WTC11 (cell line): ENCODE measurements around the gene MTA3.

Experiments
- CBFB ChIP-seq: sonication (generic); formaldehyde crosslinking; IDR thresholded peaks from 2 replicates; pipeline ENCODE4 v1.8.1; 2022; ENCODE audit warnings: mild to moderate bottlenecking, low read depth, missing genetic modification reagents
- CREB1 ChIP-seq: sonication (generic); formaldehyde crosslinking; IDR thresholded peaks from 2 replicates; pipeline ENCODE4 v1.8.0; 2023; ENCODE audit warnings: mild to moderate bottlenecking, missing genetic modification reagents
- ESRRA ChIP-seq: sonication (generic); formaldehyde crosslinking; IDR thresholded peaks from 2 replicates; pipeline ENCODE4 v1.8.1; 2022; ENCODE audit warnings: mild to moderate bottlenecking, missing genetic modification reagents, borderline replicate concordance
- NFE2L1 ChIP-seq: sonication (generic); formaldehyde crosslinking; IDR thresholded peaks from 2 replicates; pipeline ENCODE4 v1.8.1; 2023; ENCODE audit warnings: missing genetic modification reagents
- TEAD4 ChIP-seq: sonication (generic); formaldehyde crosslinking; IDR thresholded peaks from 2 replicates; pipeline ENCODE4 v1.8.0; 2022; ENCODE audit warnings: mild to moderate bottlenecking, missing genetic modification reagents
- TF ChIP-seq, protein P1 (sequence below): fragments of 200-600 bp; IDR thresholded peaks from 2 replicates; pipeline ENCODE4 v1.8.0; 2022; ENCODE audit warnings: antibody characterized with exemption
- TF ChIP-seq, protein P2 (sequence below): sonication (generic); formaldehyde crosslinking; conservative IDR thresholded peaks from 2 replicates; pipeline ENCODE4 v1.8.1; 2022; ENCODE audit warnings: mild to moderate bottlenecking, missing genetic modification reagents
- TF ChIP-seq, protein P3 (sequence below): sonication (generic); formaldehyde crosslinking; conservative IDR thresholded peaks from 2 replicates; pipeline ENCODE4 v1.8.1; 2023; ENCODE audit warnings: mild to moderate bottlenecking, low read depth, missing genetic modification reagents, moderate library complexity

DNA sequence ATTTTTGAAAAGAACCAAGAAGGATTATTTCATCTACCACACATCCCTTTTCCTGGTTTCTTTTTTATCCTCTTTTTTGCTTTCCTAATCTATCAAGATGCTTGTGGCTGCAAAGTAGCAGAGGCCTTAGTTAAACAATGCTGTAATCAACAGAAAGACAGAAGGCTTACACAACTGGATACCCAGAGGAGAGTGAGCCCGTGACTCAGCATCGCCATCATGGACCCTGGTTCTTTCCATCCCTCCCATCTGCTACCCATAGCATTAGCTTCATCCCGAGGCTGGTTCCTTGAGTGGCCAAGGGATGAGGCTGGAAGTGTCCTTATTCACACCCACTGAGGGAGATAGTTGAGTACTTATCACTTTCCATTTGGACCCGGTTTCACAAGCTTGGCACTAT is 231.4 kb downstream of the MTA3 start:
- TF ChIP-seq, protein P1, sequence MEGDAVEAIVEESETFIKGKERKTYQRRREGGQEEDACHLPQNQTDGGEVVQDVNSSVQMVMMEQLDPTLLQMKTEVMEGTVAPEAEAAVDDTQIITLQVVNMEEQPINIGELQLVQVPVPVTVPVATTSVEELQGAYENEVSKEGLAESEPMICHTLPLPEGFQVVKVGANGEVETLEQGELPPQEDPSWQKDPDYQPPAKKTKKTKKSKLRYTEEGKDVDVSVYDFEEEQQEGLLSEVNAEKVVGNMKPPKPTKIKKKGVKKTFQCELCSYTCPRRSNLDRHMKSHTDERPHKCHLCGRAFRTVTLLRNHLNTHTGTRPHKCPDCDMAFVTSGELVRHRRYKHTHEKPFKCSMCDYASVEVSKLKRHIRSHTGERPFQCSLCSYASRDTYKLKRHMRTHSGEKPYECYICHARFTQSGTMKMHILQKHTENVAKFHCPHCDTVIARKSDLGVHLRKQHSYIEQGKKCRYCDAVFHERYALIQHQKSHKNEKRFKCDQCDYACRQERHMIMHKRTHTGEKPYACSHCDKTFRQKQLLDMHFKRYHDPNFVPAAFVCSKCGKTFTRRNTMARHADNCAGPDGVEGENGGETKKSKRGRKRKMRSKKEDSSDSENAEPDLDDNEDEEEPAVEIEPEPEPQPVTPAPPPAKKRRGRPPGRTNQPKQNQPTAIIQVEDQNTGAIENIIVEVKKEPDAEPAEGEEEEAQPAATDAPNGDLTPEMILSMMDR: no peak
- TF ChIP-seq CREB1: no peak
- no peak for TF ChIP-seq NFE2L1 (CRISPR knock-in tag)
- no peak for TF ChIP-seq CBFB (CRISPR knock-in tag)
- no peak for TF ChIP-seq TEAD4 (CRISPR knock-in tag)
- TF ChIP-seq, protein P2, sequence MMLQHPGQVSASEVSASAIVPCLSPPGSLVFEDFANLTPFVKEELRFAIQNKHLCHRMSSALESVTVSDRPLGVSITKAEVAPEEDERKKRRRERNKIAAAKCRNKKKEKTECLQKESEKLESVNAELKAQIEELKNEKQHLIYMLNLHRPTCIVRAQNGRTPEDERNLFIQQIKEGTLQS: no peak
- TF ChIP-seq ESRRA: no peak
- TF ChIP-seq, protein P3, sequence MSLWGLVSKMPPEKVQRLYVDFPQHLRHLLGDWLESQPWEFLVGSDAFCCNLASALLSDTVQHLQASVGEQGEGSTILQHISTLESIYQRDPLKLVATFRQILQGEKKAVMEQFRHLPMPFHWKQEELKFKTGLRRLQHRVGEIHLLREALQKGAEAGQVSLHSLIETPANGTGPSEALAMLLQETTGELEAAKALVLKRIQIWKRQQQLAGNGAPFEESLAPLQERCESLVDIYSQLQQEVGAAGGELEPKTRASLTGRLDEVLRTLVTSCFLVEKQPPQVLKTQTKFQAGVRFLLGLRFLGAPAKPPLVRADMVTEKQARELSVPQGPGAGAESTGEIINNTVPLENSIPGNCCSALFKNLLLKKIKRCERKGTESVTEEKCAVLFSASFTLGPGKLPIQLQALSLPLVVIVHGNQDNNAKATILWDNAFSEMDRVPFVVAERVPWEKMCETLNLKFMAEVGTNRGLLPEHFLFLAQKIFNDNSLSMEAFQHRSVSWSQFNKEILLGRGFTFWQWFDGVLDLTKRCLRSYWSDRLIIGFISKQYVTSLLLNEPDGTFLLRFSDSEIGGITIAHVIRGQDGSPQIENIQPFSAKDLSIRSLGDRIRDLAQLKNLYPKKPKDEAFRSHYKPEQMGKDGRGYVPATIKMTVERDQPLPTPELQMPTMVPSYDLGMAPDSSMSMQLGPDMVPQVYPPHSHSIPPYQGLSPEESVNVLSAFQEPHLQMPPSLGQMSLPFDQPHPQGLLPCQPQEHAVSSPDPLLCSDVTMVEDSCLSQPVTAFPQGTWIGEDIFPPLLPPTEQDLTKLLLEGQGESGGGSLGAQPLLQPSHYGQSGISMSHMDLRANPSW: no peak
